ENCODE data around the gene LYRM4. TPM values are rescaled to one million over a fixed set of nuclear protein-coding genes. Genes with fewer than 3 reads are reported as not detected.

The LYRM4 gene
- total RNA-seq, 2 donors from 2014 or later = 19.1 to 22.5 TPM

- no peak for TF ChIP-seq CTCF (IDR thresholded peaks at IDR 0.05)
- no peak overlapping the region for H3K4me3 ChIP-seq
Observed at GRCh38 chr6:5158180-5158579, 102.6 kb downstream of the LYRM4 start.

GRCh38 chr6:5157621-5158138, 103.1 kb downstream of the LYRM4 start:
- H3K36me3 ChIP-seq = no peaks in the 10 kb centered on the region
- H3K4me1 ChIP-seq = peaks cover 0 to 6% of the 10 kb centered on the region in 2 donors
- H3K9me3 ChIP-seq = no peaks in the 10 kb centered on the region
- H3K27ac ChIP-seq = no peak overlapping the region
- no peak for DNase-seq (ENCODE audit: low spot score)
- no peak for TF ChIP-seq CTCF (IDR thresholded peaks at IDR 0.05)
- H3K4me3 ChIP-seq = no peak overlapping the region
- H3K27me3 ChIP-seq = no peaks in the 10 kb centered on the region

More at GRCh38 chr6:5158180-5158579, 102.6 kb downstream of the LYRM4 start:
- H3K36me3 ChIP-seq = no peaks in the 10 kb centered on the region
- no peaks in the 10 kb centered on the region for H3K27me3 ChIP-seq
- H3K9me3 ChIP-seq = no peaks in the 10 kb centered on the region
- H3K4me1 ChIP-seq = peaks cover 0 to 6% of the 10 kb centered on the region in 2 donors
- no peak for DNase-seq (ENCODE audit: low spot score)
- H3K27ac ChIP-seq = no peak overlapping the region

GRCh38 chr6:5156627-5157026, 104.1 kb downstream of the LYRM4 start:
- H3K4me3 ChIP-seq = no peak overlapping the region
- H3K27me3 ChIP-seq = no peaks in the 10 kb centered on the region
- no peaks in the 10 kb centered on the region for H3K9me3 ChIP-seq
- no peak for DNase-seq (ENCODE audit: low spot score)
- no peak for TF ChIP-seq CTCF (IDR thresholded peaks at IDR 0.05)
- H3K36me3 ChIP-seq = no peaks in the 10 kb centered on the region
- H3K27ac ChIP-seq = no peak overlapping the region
- peaks cover 0 to 6% of the 10 kb centered on the region in 2 donors for H3K4me1 ChIP-seq

- peaks cover 0 to 6% of the 10 kb centered on the region in 2 donors for H3K4me1 ChIP-seq
- no peaks in the 10 kb centered on the region for H3K36me3 ChIP-seq
- no peak for TF ChIP-seq CTCF (IDR thresholded peaks at IDR 0.05)
- H3K9me3 ChIP-seq = no peaks in the 10 kb centered on the region
- no peak for DNase-seq (ENCODE audit: low spot score)
- H3K27me3 ChIP-seq = no peaks in the 10 kb centered on the region
- no peak overlapping the region for H3K4me3 ChIP-seq
- no peak overlapping the region for H3K27ac ChIP-seq
Observed at GRCh38 chr6:5155906-5156305, 104.8 kb downstream of the LYRM4 start.

GRCh38 chr6:5153186-5153585, 107.6 kb downstream of the LYRM4 start:
- H3K4me3 ChIP-seq = no peak overlapping the region
- no peaks in the 10 kb centered on the region for H3K27me3 ChIP-seq
- H3K4me1 ChIP-seq = peaks cover 0 to 6% of the 10 kb centered on the region in 2 donors
- DNase-seq (ENCODE audit: low spot score) = no peak
- no peaks in the 10 kb centered on the region for H3K36me3 ChIP-seq
- H3K9me3 ChIP-seq = no peaks in the 10 kb centered on the region
- no peak for TF ChIP-seq CTCF (IDR thresholded peaks at IDR 0.05)
- H3K27ac ChIP-seq = no peak overlapping the region

- Histone ChIP-seq H3K27me3 (no peaks in the 10 kb centered on the region), H3K4me3 (no peak overlapping the region), H3K4me1 (peaks cover 0 to 6% of the 10 kb centered on the region in 2 donors), H3K27ac (no peak overlapping the region), H3K9me3 (no peaks in the 10 kb centered on the region), H3K36me3 (no peaks in the 10 kb centered on the region)
- TF ChIP-seq CTCF (IDR thresholded peaks at IDR 0.05) = no peak
- no peak for DNase-seq (ENCODE audit: low spot score)
Observed at GRCh38 chr6:5152460-5152859, 108.3 kb downstream of the LYRM4 start.
